IPS DF 19.7 (cell line): ENCODE measurements around the gene EXPH5.

ENCODE experiments used
- DNase-seq: peaks from one replicate; pipeline ENCODE4 v3.0.0-alpha.2; 2013; ENCODE audit warnings: low read depth, low spot score

Gene EXPH5

GRCh38 chr11:108468478-108468864 lies 125.1 kb downstream of the EXPH5 start:
- no peak for DNase-seq

- peak; percentile 84 for DNase-seq
Observed at GRCh38 chr11:108467091-108467823, 126.3 kb downstream of the EXPH5 start, which contains the start of gene C11orf65. Gene C11orf65 (minus strand): TSS chr11:108467529. CDS start chr11:108461559, 5,970 bp downstream.

- no peak for DNase-seq
Observed at GRCh38 chr11:108466405-108466804, 127.2 kb downstream of the EXPH5 start.
